ENCODE results near the gene ADARB2.

DNA sequence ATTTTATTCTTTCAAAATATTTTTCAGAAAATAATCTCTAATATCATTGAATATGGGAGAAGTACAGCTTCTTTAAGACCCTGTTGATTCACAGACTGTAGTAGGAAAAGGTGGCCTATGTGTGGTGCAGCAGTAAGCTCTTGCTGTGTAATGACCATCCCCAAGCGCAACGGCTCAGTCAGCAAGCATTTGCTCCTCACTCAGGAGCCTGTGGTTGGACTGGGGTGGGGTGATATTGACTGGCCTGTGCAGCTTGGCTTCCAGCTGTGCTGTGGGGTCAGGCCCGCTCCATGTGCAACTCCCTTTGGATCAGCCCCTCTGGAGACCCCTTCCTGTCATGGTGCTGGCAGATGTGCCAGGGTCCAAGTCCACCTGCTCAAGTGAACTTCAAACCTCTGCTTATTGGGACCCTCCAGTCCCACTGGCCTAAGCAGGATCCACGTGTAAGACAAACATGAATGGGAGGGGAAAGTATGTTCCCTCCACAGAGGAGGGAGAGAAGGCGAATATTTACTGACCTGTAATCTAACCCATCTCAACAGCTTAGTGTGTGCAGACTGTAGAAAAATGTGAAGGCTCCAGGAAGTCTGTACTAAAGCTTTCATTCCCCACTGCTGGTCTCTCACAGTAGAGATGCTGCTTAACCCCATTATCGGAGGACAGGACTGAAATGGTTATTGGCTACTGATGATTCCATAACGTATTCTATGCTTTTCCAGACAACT lies 441.4 kb downstream of the ADARB2 start:
- TF ChIP-seq, protein P1, sequence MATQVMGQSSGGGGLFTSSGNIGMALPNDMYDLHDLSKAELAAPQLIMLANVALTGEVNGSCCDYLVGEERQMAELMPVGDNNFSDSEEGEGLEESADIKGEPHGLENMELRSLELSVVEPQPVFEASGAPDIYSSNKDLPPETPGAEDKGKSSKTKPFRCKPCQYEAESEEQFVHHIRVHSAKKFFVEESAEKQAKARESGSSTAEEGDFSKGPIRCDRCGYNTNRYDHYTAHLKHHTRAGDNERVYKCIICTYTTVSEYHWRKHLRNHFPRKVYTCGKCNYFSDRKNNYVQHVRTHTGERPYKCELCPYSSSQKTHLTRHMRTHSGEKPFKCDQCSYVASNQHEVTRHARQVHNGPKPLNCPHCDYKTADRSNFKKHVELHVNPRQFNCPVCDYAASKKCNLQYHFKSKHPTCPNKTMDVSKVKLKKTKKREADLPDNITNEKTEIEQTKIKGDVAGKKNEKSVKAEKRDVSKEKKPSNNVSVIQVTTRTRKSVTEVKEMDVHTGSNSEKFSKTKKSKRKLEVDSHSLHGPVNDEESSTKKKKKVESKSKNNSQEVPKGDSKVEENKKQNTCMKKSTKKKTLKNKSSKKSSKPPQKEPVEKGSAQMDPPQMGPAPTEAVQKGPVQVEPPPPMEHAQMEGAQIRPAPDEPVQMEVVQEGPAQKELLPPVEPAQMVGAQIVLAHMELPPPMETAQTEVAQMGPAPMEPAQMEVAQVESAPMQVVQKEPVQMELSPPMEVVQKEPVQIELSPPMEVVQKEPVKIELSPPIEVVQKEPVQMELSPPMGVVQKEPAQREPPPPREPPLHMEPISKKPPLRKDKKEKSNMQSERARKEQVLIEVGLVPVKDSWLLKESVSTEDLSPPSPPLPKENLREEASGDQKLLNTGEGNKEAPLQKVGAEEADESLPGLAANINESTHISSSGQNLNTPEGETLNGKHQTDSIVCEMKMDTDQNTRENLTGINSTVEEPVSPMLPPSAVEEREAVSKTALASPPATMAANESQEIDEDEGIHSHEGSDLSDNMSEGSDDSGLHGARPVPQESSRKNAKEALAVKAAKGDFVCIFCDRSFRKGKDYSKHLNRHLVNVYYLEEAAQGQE (IDR thresholded peaks at IDR 0.05; ENCODE audit: insufficient read depth in 1 of 2, low read depth in 2 of 2, low read length in 2 of 2): no peak
- no peak for TF ChIP-seq POLR2AphosphoS5 (IDR thresholded peaks at IDR 0.05; ENCODE audit: low read depth, low read length)
- no peak for TF ChIP-seq SIN3A (IDR thresholded peaks at IDR 0.05; ENCODE audit: borderline replicate concordance, insufficient read depth, low read length)
